ENCODE results near the gene THSD7B.

Gene THSD7B

GRCh38 chr2:137211761-137212160, 446.4 kb downstream of the THSD7B start:
- no peak for DNase-seq
- CTCF ChIA-PET, result no interaction called here
- H3K4me1 Mint-ChIP-seq, result no peaks in the 10 kb centered on the region
- no peak overlapping the region for H3K27ac Mint-ChIP-seq
- H3K4me3 Mint-ChIP-seq, result no peak overlapping the region
- no peaks in the 10 kb centered on the region for H3K27me3 Mint-ChIP-seq
- no peaks in the 10 kb centered on the region for H3K9me3 Mint-ChIP-seq
- H3K36me3 Mint-ChIP-seq, result no peaks in the 10 kb centered on the region

DNA sequence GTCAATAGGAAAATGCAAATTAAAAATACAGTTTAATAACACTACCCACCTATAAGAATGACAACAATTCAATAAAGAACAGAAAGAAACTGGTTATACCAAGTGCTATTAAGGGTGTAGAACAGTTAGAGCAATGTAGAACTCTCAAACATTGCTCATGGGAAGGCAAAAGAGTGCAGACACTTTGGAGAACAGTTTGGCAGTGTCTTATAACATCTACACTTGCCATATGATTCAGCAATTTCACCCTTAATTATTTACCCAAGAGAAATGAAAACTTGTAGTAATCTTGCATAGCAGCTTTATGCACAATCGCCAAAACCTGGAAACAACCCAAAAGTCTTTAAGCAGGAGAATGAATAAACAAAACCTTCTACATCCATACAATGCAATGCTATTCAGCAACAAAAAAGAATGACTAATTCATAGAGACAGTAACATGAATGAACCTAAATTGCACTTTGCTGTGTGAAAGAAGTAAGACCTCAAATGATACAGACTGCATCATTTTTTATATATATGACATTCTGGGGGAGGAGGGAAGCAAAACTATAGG, 455.2 kb downstream of the THSD7B start:
- no peak overlapping the region for H3K4me3 Mint-ChIP-seq
- DNase-seq, result no peak
- no peaks in the 10 kb centered on the region for H3K4me1 Mint-ChIP-seq
- no peak overlapping the region for H3K27ac Mint-ChIP-seq
- H3K27me3 Mint-ChIP-seq, result no peaks in the 10 kb centered on the region
- no peaks in the 10 kb centered on the region for H3K36me3 Mint-ChIP-seq
- H3K9me3 Mint-ChIP-seq, result no peaks in the 10 kb centered on the region
- CTCF ChIA-PET, result no interaction called here

DNA sequence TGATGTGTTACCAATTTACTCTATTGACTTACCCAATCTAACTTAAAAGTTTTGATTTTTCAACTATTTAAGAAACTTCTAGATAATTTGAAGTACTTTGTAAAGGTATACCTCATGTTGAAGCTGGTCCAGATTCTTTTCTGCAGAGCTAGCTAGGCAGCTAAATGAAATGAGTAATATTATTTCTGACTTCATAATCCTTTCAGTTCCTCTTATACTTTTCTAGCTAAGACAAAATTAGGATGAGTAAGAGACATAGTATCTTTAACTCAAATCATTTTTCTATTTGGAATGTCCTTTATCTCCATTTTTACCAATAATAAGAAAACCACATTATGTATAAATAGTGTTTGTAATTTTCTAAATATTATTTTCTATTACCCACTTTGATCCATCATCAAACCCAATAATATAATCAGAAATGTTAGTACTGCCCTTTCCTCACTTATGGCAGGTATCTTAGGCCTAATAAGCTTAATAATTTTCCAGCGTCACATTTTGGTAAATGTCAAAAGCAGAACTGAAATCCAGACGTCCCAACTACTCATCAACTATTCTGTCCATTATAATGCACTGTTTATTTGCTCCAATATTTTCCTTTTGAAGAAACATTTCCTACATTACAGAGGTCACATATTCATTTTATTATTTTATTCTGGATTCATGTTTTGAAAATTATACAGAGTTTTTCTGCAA, 456.6 kb downstream of the THSD7B start:
- H3K27me3 Mint-ChIP-seq, result no peaks in the 10 kb centered on the region
- H3K9me3 Mint-ChIP-seq, result no peaks in the 10 kb centered on the region
- H3K4me1 Mint-ChIP-seq, result no peaks in the 10 kb centered on the region
- H3K27ac Mint-ChIP-seq, result no peak overlapping the region
- H3K4me3 Mint-ChIP-seq, result no peak overlapping the region
- no peak for DNase-seq
- CTCF ChIA-PET, result no interaction called here
- H3K36me3 Mint-ChIP-seq, result no peaks in the 10 kb centered on the region

DNA sequence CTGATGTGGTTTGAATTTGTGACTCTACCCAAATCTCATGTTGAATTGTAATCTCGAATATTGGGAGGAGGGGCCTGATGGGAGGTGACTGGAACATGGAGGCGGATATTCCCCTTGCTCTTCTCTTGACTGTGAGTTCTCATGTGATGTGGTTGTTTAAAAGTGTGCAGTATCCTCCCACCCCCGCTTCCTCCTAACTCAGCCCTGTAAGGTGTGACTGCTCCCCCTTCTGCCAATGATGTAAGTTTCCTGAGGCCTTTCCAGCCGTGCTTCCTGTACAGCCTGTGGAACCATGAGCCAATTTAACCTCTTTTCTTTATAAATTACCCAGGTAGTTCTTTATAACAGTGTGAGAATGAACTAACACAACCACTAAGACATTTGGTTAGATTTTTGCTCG, 458.4 kb downstream of the THSD7B start:
- Mint-ChIP-seq H3K4me3 (no peak overlapping the region), H3K9me3 (no peaks in the 10 kb centered on the region), H3K36me3 (no peaks in the 10 kb centered on the region), H3K27me3 (no peaks in the 10 kb centered on the region), H3K27ac (no peak overlapping the region), H3K4me1 (no peaks in the 10 kb centered on the region)
- DNase-seq, result no peak
- CTCF ChIA-PET, result no interaction called here

DNA sequence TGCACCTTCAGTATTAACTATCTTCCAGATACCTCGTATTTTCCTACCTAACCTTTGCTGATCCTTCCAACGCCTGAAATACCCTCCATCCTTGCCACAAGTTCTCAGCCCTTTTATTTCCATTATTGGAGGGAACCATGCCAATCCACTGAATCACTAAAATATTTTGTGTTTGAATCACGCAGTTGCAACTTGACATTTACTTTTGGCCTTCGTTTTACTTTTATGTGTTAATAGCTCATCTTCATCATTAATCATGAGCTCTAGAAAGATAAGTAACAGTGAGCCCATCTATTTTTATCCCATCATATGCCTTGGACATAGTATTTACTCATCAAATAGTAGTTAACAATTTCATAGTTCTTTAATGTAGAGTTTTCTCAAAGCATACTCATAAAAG, 463.2 kb downstream of the THSD7B start:
- no peaks in the 10 kb centered on the region for H3K4me1 Mint-ChIP-seq
- no peaks in the 10 kb centered on the region for H3K9me3 Mint-ChIP-seq
- no peak overlapping the region for H3K27ac Mint-ChIP-seq
- DNase-seq, result no peak
- H3K36me3 Mint-ChIP-seq, result no peaks in the 10 kb centered on the region
- CTCF ChIA-PET, result no interaction called here
- no peak overlapping the region for H3K4me3 Mint-ChIP-seq
- no peaks in the 10 kb centered on the region for H3K27me3 Mint-ChIP-seq

DNA sequence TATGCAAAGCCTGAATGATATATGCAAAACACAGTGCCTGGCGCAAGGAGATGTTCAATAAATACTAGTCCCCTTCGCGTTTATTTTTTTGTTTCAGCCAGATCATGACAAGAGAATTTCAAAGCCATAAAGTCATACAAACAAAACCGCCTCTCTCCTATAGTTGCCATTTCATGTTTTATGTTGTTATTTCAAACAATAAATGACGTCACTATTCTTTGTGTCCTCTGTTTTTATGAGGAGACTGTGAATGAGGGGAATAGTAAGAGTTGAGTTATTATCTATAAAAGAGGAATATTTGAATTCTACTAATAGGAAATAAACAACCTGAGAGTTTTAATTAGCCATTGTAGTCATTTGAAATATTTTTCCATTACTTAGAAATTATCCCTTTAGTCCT, 464.5 kb downstream of the THSD7B start:
- no peak overlapping the region for H3K27ac Mint-ChIP-seq
- CTCF ChIA-PET, result no interaction called here
- no peaks in the 10 kb centered on the region for H3K4me1 Mint-ChIP-seq
- H3K27me3 Mint-ChIP-seq, result no peaks in the 10 kb centered on the region
- no peak for DNase-seq
- no peak overlapping the region for H3K4me3 Mint-ChIP-seq
- no peaks in the 10 kb centered on the region for H3K9me3 Mint-ChIP-seq
- H3K36me3 Mint-ChIP-seq, result no peaks in the 10 kb centered on the region

GRCh38 chr2:137231628-137232027, 466.3 kb downstream of the THSD7B start:
- no peaks in the 10 kb centered on the region for H3K27me3 Mint-ChIP-seq
- H3K27ac Mint-ChIP-seq, result no peak overlapping the region
- no peak overlapping the region for H3K4me3 Mint-ChIP-seq

DNA sequence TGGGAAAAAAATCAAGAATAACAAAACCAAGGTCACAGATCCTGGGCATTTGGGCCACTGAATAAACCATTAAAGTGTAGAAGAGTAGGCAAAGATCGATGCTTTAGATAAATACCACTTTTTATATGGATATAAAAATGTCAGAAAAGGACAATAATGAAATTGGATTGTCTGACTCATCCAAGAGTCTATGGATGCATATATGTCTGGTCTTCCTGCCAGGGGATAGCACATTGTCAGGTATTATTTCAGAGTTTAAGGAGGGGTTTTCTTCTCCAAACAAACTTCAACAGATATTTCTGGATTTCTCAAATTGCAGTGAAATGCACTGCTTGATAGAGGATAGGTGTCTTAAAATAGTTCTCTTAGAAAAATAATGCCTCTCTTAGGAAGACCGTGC, 466.7 kb downstream of the THSD7B start:
- Mint-ChIP-seq H3K4me3 (no peak overlapping the region), H3K27ac (no peak overlapping the region)
- CTCF ChIA-PET, result no interaction called here

More at GRCh38 chr2:137231628-137232027, 466.3 kb downstream of the THSD7B start:
- H3K36me3 Mint-ChIP-seq, result no peaks in the 10 kb centered on the region
- H3K4me1 Mint-ChIP-seq, result no peaks in the 10 kb centered on the region
- H3K9me3 Mint-ChIP-seq, result no peaks in the 10 kb centered on the region
- DNase-seq, result no peak
- CTCF ChIA-PET, result interaction anchor here (0.6 kb wide), 1 partner anchor 1596 kb away, joined by 3 read pairs; no protein-coding TSS in a partner anchor

DNA sequence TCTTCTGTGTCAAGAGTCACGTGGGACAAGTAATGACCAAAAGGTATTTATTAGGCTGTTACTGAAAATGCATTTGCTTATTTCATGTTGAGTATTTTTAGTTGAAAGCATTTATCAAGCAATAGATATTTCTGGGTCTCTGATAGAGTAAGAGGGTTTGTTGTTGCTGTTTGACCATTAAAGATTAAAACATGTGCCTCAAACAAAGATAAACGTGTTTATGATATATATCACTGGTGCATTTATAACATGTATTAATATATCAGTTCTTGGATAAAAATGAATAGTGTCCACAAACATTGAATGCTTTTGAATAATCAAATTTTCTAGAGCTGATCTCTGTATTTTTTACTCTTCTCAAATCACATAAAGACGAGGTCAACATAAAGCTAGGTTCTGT, 467.7 kb downstream of the THSD7B start:
- CTCF ChIA-PET, result no interaction called here
- Mint-ChIP-seq H3K27me3 (no peaks in the 10 kb centered on the region), H3K4me1 (no peaks in the 10 kb centered on the region), H3K4me3 (no peak overlapping the region), H3K9me3 (peaks cover 2% of the 10 kb centered on the region), H3K27ac (no peak overlapping the region), H3K36me3 (no peaks in the 10 kb centered on the region)
- no peak for DNase-seq

More for the DNA sequence above, 466.7 kb downstream of the THSD7B start:
- Mint-ChIP-seq H3K36me3 (no peaks in the 10 kb centered on the region), H3K9me3 (no peaks in the 10 kb centered on the region), H3K4me1 (no peaks in the 10 kb centered on the region), H3K27me3 (no peaks in the 10 kb centered on the region)
- no peak for DNase-seq

GRCh38 chr2:137237055-137237454, 471.7 kb downstream of the THSD7B start:
- no peak for DNase-seq
- CTCF ChIA-PET, result no interaction called here
- no peaks in the 10 kb centered on the region for H3K4me1 Mint-ChIP-seq
- H3K9me3 Mint-ChIP-seq, result peaks cover 2% of the 10 kb centered on the region
- no peaks in the 10 kb centered on the region for H3K27me3 Mint-ChIP-seq
- H3K27ac Mint-ChIP-seq, result no peak overlapping the region
- no peak overlapping the region for H3K4me3 Mint-ChIP-seq
- H3K36me3 Mint-ChIP-seq, result no peaks in the 10 kb centered on the region

GRCh38 chr2:137238065-137238464, 472.7 kb downstream of the THSD7B start:
- H3K36me3 Mint-ChIP-seq, result no peaks in the 10 kb centered on the region
- DNase-seq, result no peak
- H3K27me3 Mint-ChIP-seq, result no peaks in the 10 kb centered on the region
- H3K9me3 Mint-ChIP-seq, result peaks cover 2% of the 10 kb centered on the region
- no peak overlapping the region for H3K4me3 Mint-ChIP-seq
- CTCF ChIA-PET, result no interaction called here
- no peaks in the 10 kb centered on the region for H3K4me1 Mint-ChIP-seq
- H3K27ac Mint-ChIP-seq, result no peak overlapping the region

DNA sequence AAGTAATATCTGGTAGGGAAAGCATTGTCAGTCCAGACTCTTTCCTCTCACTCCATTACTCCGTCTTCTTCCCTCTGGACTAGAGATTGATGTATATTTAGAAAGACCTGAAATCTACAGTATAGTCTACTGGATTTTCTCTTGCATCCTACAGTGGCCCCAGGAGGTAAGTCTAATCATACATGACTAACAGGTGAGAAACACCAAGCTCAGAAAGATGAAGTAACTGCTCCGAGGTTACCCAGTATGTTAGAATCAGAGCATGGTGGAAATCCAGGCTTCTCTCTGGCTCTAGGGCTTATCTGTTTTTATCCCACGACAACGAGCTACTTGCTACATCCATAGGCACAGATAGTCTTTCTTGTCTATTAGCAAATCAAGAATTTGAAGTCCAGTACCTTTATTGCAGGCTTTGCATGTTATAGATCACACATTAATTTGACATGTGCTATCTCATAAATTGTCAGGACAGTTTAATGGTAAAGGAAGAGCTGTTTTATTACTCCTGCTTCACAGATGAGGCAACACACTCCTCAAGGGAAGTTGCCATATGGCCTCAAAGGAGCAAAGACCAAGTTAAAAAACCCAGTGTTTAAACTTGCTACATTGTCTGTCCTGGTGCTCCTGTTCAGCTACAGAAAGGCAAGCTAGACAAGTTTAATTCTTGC, 484.3 kb downstream of the THSD7B start:
- Mint-ChIP-seq H3K27ac (no peak overlapping the region), H3K36me3 (no peaks in the 10 kb centered on the region), H3K4me1 (no peaks in the 10 kb centered on the region), H3K4me3 (no peak overlapping the region), H3K9me3 (no peaks in the 10 kb centered on the region), H3K27me3 (no peaks in the 10 kb centered on the region)
- CTCF ChIA-PET, result no interaction called here
- no peak for DNase-seq

GRCh38 chr2:137250401-137250800, 485.1 kb downstream of the THSD7B start:
- Mint-ChIP-seq H3K4me1 (no peaks in the 10 kb centered on the region), H3K9me3 (no peaks in the 10 kb centered on the region), H3K4me3 (no peak overlapping the region), H3K27ac (no peak overlapping the region), H3K36me3 (no peaks in the 10 kb centered on the region), H3K27me3 (no peaks in the 10 kb centered on the region)
- no peak for DNase-seq
- CTCF ChIA-PET, result no interaction called here

GRCh38 chr2:137251045-137251444, 485.7 kb downstream of the THSD7B start:
- CTCF ChIA-PET, result no interaction called here
- H3K27ac Mint-ChIP-seq, result no peak overlapping the region
- H3K4me3 Mint-ChIP-seq, result no peak overlapping the region
- no peaks in the 10 kb centered on the region for H3K9me3 Mint-ChIP-seq
- no peaks in the 10 kb centered on the region for H3K36me3 Mint-ChIP-seq
- no peak for DNase-seq
- no peaks in the 10 kb centered on the region for H3K4me1 Mint-ChIP-seq
- H3K27me3 Mint-ChIP-seq, result no peaks in the 10 kb centered on the region

DNA sequence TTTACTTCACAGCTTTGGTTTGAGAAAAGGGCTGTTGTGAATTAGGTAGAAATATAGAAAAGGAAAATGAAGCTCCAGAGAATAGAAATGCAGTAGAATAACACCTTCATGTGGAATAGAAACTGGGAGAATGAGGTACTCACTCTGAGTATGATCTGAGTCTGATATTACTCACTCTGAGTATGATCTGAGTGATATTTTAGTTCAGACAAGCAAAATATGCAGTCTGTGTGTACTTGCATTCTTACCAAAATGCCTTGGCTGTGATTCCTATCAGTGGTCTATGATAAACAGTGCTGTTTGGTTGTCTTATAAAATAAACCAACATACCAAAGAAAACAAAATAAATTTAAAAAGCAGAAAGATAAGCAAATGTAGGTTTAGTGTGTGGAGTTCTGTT, 487.6 kb downstream of the THSD7B start:
- Mint-ChIP-seq H3K27me3 (no peaks in the 10 kb centered on the region), H3K36me3 (no peaks in the 10 kb centered on the region), H3K4me3 (no peak overlapping the region), H3K4me1 (no peaks in the 10 kb centered on the region), H3K9me3 (no peaks in the 10 kb centered on the region), H3K27ac (no peak overlapping the region)
- CTCF ChIA-PET, result no interaction called here
- DNase-seq, result no peak

Measured in activated naive CD4-positive, alpha-beta T cell treated with anti-CD3 and anti-CD28 coated beads, Interleukin-2, amount 10 ng/mL, durations not matched to agents 7 days and 5 days (primary cell).